SK-N-SH (cell line): Measurements from ENCODE around the gene CPAMD8. TPM values are rescaled to one million over a fixed set of nuclear protein-coding genes. Genes with fewer than 3 reads are reported as not detected.

ENCODE experiments used
- CTCF ChIA-PET: fragments of 300-600, 350-600 bp; formaldehyde crosslinking; extraction: SDS; loops from one replicate; lab custom pipeline; 2021; lab: Yijun Ruan, JAX
- POLR2A ChIA-PET: fragments of 350-600 bp; sonication (Branson Sonifier 250); formaldehyde crosslinking; extraction: SDS; loops from one replicate; lab custom pipeline; 2020; ENCODE audit warnings: antibody characterized with exemption, inconsistent platforms; lab: Yijun Ruan, JAX
- DNase-seq: peaks from one replicate; pipeline ENCODE4 v3.0.0; 2012
- H2AFZ ChIP-seq: fragments of 200-600 bp; sonication (generic); 2 replicates; pipeline ENCODE4 v1.8.1; 2016; ENCODE audit warnings: antibody characterized with exemption, mild to moderate bottlenecking, low read depth
- H3F3A ChIP-seq: fragments of 200-600 bp; sonication (generic); replicated peaks from 2 replicates; pipeline ENCODE3; 2016; ENCODE audit warnings: antibody characterized with exemption, mild to moderate bottlenecking; ENCODE audit not compliant: insufficient read depth
- H3K27ac ChIP-seq, 2 experiments: fragments of 200-500 bp in 1 of 2; fragments of 200-600 bp in 1 of 2; sonication (Bioruptor generic) in 1 of 2; sonication (generic), shearing (Covaris generic) in 1 of 2; 2 replicates each; pipeline versions ENCODE4 v1.5.1 to v1.6.1; 2014 to 2016; ENCODE audit warnings: low read depth in 2 of 2, inconsistent platforms in 1 of 2, low read length in 1 of 2, mild to moderate bottlenecking in 1 of 2, mixed read lengths in 1 of 2
- H3K27me3 ChIP-seq: fragments of 200-600 bp; sonication (generic), shearing (Covaris generic); 2 replicates; pipeline ENCODE4 v1.6.1; 2016; ENCODE audit warnings: mixed run types; ENCODE audit not compliant: insufficient read depth
- H3K36me3 ChIP-seq, 2 experiments: fragments of 200-500 bp in 1 of 2; fragments of 200-600 bp in 1 of 2; sonication (Bioruptor generic) in 1 of 2; sonication (generic) in 1 of 2; replicated peaks in 1 of 2; 2 replicates each; pipeline versions ENCODE3 to v1.5.1; 2014 to 2016; ENCODE audit warnings: low read length in 1 of 2, mild to moderate bottlenecking in 1 of 2; ENCODE audit not compliant: insufficient read depth in 2 of 2, control insufficient read depth in 1 of 2
- H3K4me1 ChIP-seq, 2 experiments: fragments of 200-500 bp in 1 of 2; fragments of 200-600 bp in 1 of 2; sonication (Bioruptor generic) in 1 of 2; sonication (generic), shearing (Covaris generic) in 1 of 2; 2 replicates each; pipeline versions ENCODE4 v1.5.1 to v1.6.1; 2014 to 2016; ENCODE audit warnings: low read depth in 1 of 2, low read length in 1 of 2, mixed run types in 1 of 2; ENCODE audit not compliant: insufficient read depth in 2 of 2, control insufficient read depth in 1 of 2
- H3K4me2 ChIP-seq: fragments of 200-600 bp; sonication (generic), shearing (Covaris generic); 2 replicates; pipeline ENCODE4 v1.6.1; 2017; ENCODE audit warnings: mixed run types
- H3K4me3 ChIP-seq, 2 experiments: fragments of 200-500 bp in 1 of 2; fragments of 200-600 bp in 1 of 2; sonication (Bioruptor generic) in 1 of 2; sonication (generic), shearing (Covaris generic) in 1 of 2; 2 replicates each; pipeline versions ENCODE4 v1.5.1 to v1.8.1; 2014 to 2016; ENCODE audit warnings: low read depth in 2 of 2, inconsistent platforms in 1 of 2, low read length in 1 of 2, mild to moderate bottlenecking in 1 of 2, mixed read lengths in 1 of 2, moderate library complexity in 1 of 2
- H3K79me2 ChIP-seq: fragments of 200-600 bp; sonication (generic); 2 replicates; pipeline ENCODE4 v1.8.1; 2017; ENCODE audit warnings: mild to moderate bottlenecking; ENCODE audit not compliant: insufficient read depth
- H3K9ac ChIP-seq: fragments of 200-600 bp; sonication (generic); 2 replicates; pipeline ENCODE4 v1.6.1; 2017; ENCODE audit warnings: mixed run types
- H3K9me2 ChIP-seq: fragments of 200-600 bp; sonication (generic); 2 replicates; pipeline ENCODE4 v1.6.1; 2017; ENCODE audit warnings: mixed run types
- H3K9me3 ChIP-seq: fragments of 200-600 bp; sonication (generic); 2 replicates; pipeline ENCODE4 v1.6.1; 2017; ENCODE audit warnings: mixed run types, mild to moderate bottlenecking, moderate library complexity
- H4K20me1 ChIP-seq: fragments of 200-600 bp; sonication (generic); 2 replicates; pipeline ENCODE4 v1.6.1; 2017; ENCODE audit warnings: mild to moderate bottlenecking, mixed run types; ENCODE audit not compliant: insufficient read depth
- CHD2 ChIP-seq: fragments of 150-350 bp; IDR thresholded peaks from 2 replicates; pipeline ENCODE4 v1.6.1; 2018; ENCODE audit warnings: low read length; ENCODE audit not compliant: partially characterized antibody
- ELF1 ChIP-seq: IDR thresholded peaks from 2 replicates; pipeline ENCODE4 v1.4.0; 2012
- FOXJ3 ChIP-seq: sonication (generic); formaldehyde crosslinking; IDR thresholded peaks from 2 replicates; pipeline ENCODE4 v1.5.1; 2020; ENCODE audit warnings: mild to moderate bottlenecking, missing genetic modification reagents
- FOXM1 ChIP-seq: IDR thresholded peaks from 2 replicates; pipeline ENCODE4 v1.4.0; 2012; ENCODE audit warnings: low read depth, mild to moderate bottlenecking
- GABPA ChIP-seq: IDR thresholded peaks from 2 replicates; pipeline ENCODE4 v1.4.0; 2012; ENCODE audit warnings: low read depth, mild to moderate bottlenecking
- MXI1 ChIP-seq: IDR thresholded peaks from 2 replicates; pipeline ENCODE4 v1.6.1; 2012; ENCODE audit warnings: mild to moderate bottlenecking, low read depth, low read length, improper control_type of control experiment
- RAD21 ChIP-seq: IDR thresholded peaks from 2 replicates; pipeline ENCODE4 v1.6.1; 2012; ENCODE audit warnings: mild to moderate bottlenecking, low read length
- SMC3 ChIP-seq: IDR thresholded peaks from 2 replicates; pipeline ENCODE4 v1.6.1; 2012; ENCODE audit warnings: low read depth, low read length, improper control_type of control experiment
- YY1 ChIP-seq: IDR thresholded peaks from 2 replicates; pipeline ENCODE4 v1.4.0; 2012; ENCODE audit warnings: low read depth, mild to moderate bottlenecking
- WGBS: methylation state at CpG from one replicate; pipeline ENCODE4 v1.1.6; 2017; ENCODE audit warnings: low lambda C conversion rate; 5-methylcytosine and 5-hydroxymethylcytosine counted together
- polyA plus RNA-seq, 3 experiments: library from polyadenylated mRNA; depleted of rRNA; stranded (reverse); fragments of >200 nt; gene quantifications; 2 replicates each; pipeline ENCODE4 v1.2.3, GENCODE V29; 2012
- TF ChIP-seq, protein P1 (sequence below): IDR thresholded peaks from 2 replicates; pipeline ENCODE4; 2012
- TF ChIP-seq, protein P2 (sequence below): fragments of 150-350 bp; IDR thresholded peaks from 2 replicates; pipeline ENCODE4 v1.6.1; 2017; ENCODE audit warnings: antibody characterized with exemption, low read length, low read depth, borderline replicate concordance
- TF ChIP-seq, protein P3 (sequence below): IDR thresholded peaks from 2 replicates; pipeline ENCODE4 v1.4.0; 2012; ENCODE audit warnings: low read depth
- TF ChIP-seq, protein P4 (sequence below): IDR thresholded peaks from 2 replicates; pipeline ENCODE4 v1.6.1; 2012; ENCODE audit warnings: mild to moderate bottlenecking, low read depth, low read length, moderate library complexity

CPAMD8 gene
- polyA plus RNA-seq, 1 of the 3 experiments (the other 2 are of a cell fraction) = 1.2 TPM

DNA sequence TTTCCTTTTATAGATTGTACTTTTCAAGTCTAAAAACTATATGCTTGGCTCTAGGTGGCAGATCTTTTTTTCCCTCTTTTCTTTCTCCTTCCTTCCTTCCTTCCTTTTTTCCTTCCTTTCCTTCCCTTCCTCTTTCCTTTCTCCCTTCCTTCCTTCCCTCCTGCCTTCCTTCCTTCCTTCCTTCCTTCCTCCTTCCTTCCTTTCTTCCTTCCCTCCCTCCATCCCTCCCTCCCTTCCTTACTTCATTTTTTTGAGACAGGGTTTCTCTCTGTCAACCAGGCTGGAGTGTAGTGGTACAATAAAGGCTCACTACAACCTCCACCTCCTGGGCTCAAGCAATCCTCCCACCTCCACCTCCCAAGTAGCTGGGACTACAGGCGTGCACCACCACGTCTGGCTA, 89.7 kb downstream of the CPAMD8 start:
- Histone ChIP-seq H3K9ac (no peak overlapping the region), H3K9me3 (no peaks in the 10 kb centered on the region), H2AFZ (no peak overlapping the region), H3K4me1 (no peaks in the 10 kb centered on the region), H3K36me3 (no peaks in the 10 kb centered on the region), H3K27me3 (no peaks in the 10 kb centered on the region; the same call in 1 of the 2 replicates), H3F3A (no peaks in the 10 kb centered on the region), H4K20me1 (no peaks in the 10 kb centered on the region), H3K9me2 (no peaks in the 10 kb centered on the region), H3K27ac (no peak overlapping the region), H3K4me3 (no peak overlapping the region), H3K4me2 (no peak overlapping the region), H3K79me2 (no peaks in the 10 kb centered on the region)
- POLR2A ChIA-PET = no interaction called here
- CTCF ChIA-PET = no interaction called here
- TF ChIP-seq FOXJ3 (CRISPR knock-in tag) = no peak
- no peak for TF ChIP-seq MXI1
- DNase-seq = no peak
- WGBS = 3% methylated on average over 2 of the region's 2 CpGs

DNA sequence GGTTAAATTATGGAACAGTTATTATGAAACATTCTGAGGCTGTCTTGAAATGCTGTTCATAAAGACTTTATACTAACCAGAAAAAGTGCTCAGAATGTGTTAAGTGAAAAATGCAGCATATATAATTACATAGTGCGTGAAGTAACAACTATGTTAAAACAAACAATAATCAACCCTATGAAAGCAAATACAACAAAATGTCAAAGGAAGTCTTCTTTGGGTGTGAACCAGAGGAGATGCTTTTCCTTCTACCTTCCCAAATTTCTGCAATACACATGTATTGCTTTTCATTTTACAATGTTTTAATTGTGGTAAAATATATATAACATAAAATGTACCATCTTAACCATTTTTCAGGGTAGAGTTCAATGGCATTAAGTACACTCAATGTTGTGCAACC, 92.1 kb downstream of the CPAMD8 start:
- POLR2A ChIA-PET = no interaction called here
- no peaks in the 10 kb centered on the region; the same call in 1 of the 2 replicates for H3K27me3 ChIP-seq
- H2AFZ ChIP-seq = no peak overlapping the region
- H3K4me3 ChIP-seq = no peak overlapping the region
- H3K79me2 ChIP-seq = no peaks in the 10 kb centered on the region
- no peaks in the 10 kb centered on the region for H3K36me3 ChIP-seq
- no peak overlapping the region for H3K4me2 ChIP-seq
- no peak overlapping the region for H3K27ac ChIP-seq
- no peaks in the 10 kb centered on the region for H3K9me3 ChIP-seq
- no peak overlapping the region for H3K9ac ChIP-seq
- no peaks in the 10 kb centered on the region for H3K9me2 ChIP-seq
- 3% methylated on average over 1 of the region's 1 CpG for WGBS
- H3F3A ChIP-seq = no peaks in the 10 kb centered on the region
- TF ChIP-seq SMC3 (no peak), CHD2 (no peak), FOXM1 (no peak), ELF1 (no peak), FOXJ3 (CRISPR knock-in tag) (no peak), RAD21 (no peak), YY1 (no peak), GABPA (no peak)
- TF ChIP-seq, protein P1, sequence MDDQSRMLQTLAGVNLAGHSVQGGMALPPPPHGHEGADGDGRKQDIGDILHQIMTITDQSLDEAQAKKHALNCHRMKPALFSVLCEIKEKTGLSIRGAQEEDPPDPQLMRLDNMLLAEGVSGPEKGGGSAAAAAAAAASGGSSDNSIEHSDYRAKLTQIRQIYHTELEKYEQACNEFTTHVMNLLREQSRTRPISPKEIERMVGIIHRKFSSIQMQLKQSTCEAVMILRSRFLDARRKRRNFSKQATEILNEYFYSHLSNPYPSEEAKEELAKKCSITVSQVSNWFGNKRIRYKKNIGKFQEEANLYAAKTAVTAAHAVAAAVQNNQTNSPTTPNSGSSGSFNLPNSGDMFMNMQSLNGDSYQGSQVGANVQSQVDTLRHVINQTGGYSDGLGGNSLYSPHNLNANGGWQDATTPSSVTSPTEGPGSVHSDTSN = no peak
- TF ChIP-seq, protein P2, sequence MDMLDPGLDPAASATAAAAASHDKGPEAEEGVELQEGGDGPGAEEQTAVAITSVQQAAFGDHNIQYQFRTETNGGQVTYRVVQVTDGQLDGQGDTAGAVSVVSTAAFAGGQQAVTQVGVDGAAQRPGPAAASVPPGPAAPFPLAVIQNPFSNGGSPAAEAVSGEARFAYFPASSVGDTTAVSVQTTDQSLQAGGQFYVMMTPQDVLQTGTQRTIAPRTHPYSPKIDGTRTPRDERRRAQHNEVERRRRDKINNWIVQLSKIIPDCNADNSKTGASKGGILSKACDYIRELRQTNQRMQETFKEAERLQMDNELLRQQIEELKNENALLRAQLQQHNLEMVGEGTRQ = no peak
- TF ChIP-seq, protein P3, sequence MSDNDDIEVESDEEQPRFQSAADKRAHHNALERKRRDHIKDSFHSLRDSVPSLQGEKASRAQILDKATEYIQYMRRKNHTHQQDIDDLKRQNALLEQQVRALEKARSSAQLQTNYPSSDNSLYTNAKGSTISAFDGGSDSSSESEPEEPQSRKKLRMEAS = no peak
- TF ChIP-seq, protein P4, sequence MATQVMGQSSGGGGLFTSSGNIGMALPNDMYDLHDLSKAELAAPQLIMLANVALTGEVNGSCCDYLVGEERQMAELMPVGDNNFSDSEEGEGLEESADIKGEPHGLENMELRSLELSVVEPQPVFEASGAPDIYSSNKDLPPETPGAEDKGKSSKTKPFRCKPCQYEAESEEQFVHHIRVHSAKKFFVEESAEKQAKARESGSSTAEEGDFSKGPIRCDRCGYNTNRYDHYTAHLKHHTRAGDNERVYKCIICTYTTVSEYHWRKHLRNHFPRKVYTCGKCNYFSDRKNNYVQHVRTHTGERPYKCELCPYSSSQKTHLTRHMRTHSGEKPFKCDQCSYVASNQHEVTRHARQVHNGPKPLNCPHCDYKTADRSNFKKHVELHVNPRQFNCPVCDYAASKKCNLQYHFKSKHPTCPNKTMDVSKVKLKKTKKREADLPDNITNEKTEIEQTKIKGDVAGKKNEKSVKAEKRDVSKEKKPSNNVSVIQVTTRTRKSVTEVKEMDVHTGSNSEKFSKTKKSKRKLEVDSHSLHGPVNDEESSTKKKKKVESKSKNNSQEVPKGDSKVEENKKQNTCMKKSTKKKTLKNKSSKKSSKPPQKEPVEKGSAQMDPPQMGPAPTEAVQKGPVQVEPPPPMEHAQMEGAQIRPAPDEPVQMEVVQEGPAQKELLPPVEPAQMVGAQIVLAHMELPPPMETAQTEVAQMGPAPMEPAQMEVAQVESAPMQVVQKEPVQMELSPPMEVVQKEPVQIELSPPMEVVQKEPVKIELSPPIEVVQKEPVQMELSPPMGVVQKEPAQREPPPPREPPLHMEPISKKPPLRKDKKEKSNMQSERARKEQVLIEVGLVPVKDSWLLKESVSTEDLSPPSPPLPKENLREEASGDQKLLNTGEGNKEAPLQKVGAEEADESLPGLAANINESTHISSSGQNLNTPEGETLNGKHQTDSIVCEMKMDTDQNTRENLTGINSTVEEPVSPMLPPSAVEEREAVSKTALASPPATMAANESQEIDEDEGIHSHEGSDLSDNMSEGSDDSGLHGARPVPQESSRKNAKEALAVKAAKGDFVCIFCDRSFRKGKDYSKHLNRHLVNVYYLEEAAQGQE = no peak
- TF ChIP-seq, all 33 proteins: peak for 0
- Histone ChIP-seq H4K20me1 (no peaks in the 10 kb centered on the region), H3K4me1 (no peaks in the 10 kb centered on the region)
- DNase-seq = no peak
- CTCF ChIA-PET = no interaction called here
